WTC11 (cell line): ENCODE results near the gene COL25A1.

Experiments used
- CTCF ChIP-seq: fragments of 200-600 bp; IDR thresholded peaks from 2 replicates; pipeline ENCODE4 v1.8.0; 2022; ENCODE audit warnings: antibody characterized with exemption
- FOXP1 ChIP-seq: sonication (generic); formaldehyde crosslinking; IDR thresholded peaks from 2 replicates; pipeline ENCODE4 v1.8.0; 2022; ENCODE audit warnings: missing genetic modification reagents, mild to moderate bottlenecking, moderate library complexity, borderline replicate concordance
- ZNF263 ChIP-seq: sonication (generic); formaldehyde crosslinking; IDR thresholded peaks from 2 replicates; pipeline ENCODE4 v1.8.1; 2022; ENCODE audit warnings: low read depth, mild to moderate bottlenecking, moderate library complexity, missing genetic modification reagents
- ZNF281 ChIP-seq: sonication (generic); formaldehyde crosslinking; IDR thresholded peaks from 2 replicates; pipeline ENCODE4 v1.8.0; 2023; ENCODE audit warnings: mild to moderate bottlenecking, missing genetic modification reagents
- TF ChIP-seq, protein P1 (sequence below): sonication (generic); formaldehyde crosslinking; conservative IDR thresholded peaks from 2 replicates; pipeline ENCODE4 v1.8.1; 2022; ENCODE audit warnings: mild to moderate bottlenecking, missing genetic modification reagents

- TF ChIP-seq CTCF (no peak), ZNF281 (CRISPR knock-in tag) (no peak), FOXP1 (CRISPR knock-in tag) (no peak), ZNF263 (CRISPR knock-in tag) (no peak)
- TF ChIP-seq, protein P1, sequence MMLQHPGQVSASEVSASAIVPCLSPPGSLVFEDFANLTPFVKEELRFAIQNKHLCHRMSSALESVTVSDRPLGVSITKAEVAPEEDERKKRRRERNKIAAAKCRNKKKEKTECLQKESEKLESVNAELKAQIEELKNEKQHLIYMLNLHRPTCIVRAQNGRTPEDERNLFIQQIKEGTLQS (CRISPR knock-in tag): no peak
Observed at GRCh38 chr4:108922191-108922590, 380.3 kb downstream of the COL25A1 start.
